ENCODE data around the gene SNAPC4. TPM values are rescaled to one million over a fixed set of nuclear protein-coding genes. Genes with fewer than 3 reads are reported as not detected.

The SNAPC4 gene
- total and polyA plus RNA-seq, 2 of the 8 experiments (the other 6 are each of a cell fraction or from before 2014, with no cell fraction given): 6.9 to 18.1 TPM

DNA sequence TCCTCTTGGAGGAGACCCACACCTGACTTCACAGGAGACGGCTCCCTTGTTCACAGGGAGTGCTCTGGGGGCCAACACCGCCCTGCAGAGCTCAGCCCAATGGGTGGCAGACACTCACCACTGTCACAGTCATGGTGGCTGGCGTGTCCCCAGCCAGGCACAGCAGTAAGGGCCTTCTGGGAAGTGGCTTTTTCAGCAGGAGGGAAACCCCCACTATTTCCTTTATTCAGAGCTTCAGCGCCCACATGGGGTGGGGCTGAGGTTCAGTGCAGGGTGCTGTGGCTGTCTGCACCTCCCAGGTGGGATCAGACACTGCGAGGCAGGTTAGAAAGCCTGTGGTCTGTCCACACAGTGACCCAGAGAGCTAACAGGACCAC lies 3.6 kb upstream of the SNAPC4 start (continued):
- TF ChIP-seq, protein P1, sequence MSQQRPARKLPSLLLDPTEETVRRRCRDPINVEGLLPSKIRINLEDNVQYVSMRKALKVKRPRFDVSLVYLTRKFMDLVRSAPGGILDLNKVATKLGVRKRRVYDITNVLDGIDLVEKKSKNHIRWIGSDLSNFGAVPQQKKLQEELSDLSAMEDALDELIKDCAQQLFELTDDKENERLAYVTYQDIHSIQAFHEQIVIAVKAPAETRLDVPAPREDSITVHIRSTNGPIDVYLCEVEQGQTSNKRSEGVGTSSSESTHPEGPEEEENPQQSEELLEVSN (IDR thresholded peaks at IDR 0.05): no peak
- TF ChIP-seq SIX5 (IDR thresholded peaks at IDR 0.05; ENCODE audit: low read depth, low read length): no peak
- TF ChIP-seq BACH1 (IDR thresholded peaks at IDR 0.05; ENCODE audit: low read length): no peak
- TF ChIP-seq TAF7 (optimal IDR thresholded peaks at IDR 0.05; ENCODE audit: borderline replicate concordance, low read depth, low read length): no peak
- no peak for TF ChIP-seq CREB1 (IDR thresholded peaks at IDR 0.05)
